Transverse colon (tissue), 4 donors: ENCODE results near the gene TIE1. TPM values are rescaled to one million over a fixed set of nuclear protein-coding genes. Genes with fewer than 3 reads are reported as not detected.

ENCODE experiments used
- DNase-seq: peaks from one replicate; pipeline ENCODE4 v3.0.0-alpha.2; 2019
- H3K27ac ChIP-seq, 4 donors: fragments of 200-600 bp; sonication (generic); 2 replicates each; pipeline ENCODE4 v1.5.1; 2016 to 2018; ENCODE audit warnings: inconsistent platforms in 4 of 4
- H3K27me3 ChIP-seq: fragments of 200-600 bp; sonication (generic); 2 replicates; pipeline ENCODE4 v1.5.1; 2017; ENCODE audit warnings: inconsistent platforms
- H3K36me3 ChIP-seq, 4 donors: fragments of 200-600 bp; sonication (generic); 2 replicates each; pipeline ENCODE4 v1.5.1; 2017 to 2019; ENCODE audit warnings: inconsistent platforms in 4 of 4
- H3K4me1 ChIP-seq, 4 donors: fragments of 200-600 bp; sonication (generic); 2 replicates each; pipeline ENCODE4 v1.5.1; 2017 to 2020; ENCODE audit warnings: inconsistent platforms in 4 of 4
- H3K4me3 ChIP-seq, 4 donors: fragments of 200-600 bp; sonication (generic); 1 replicate in 1 of 4; 2 replicates in 3 of 4; pipeline versions ENCODE4 v1.5.1 to v1.6.1; 2017 to 2019; ENCODE audit warnings: inconsistent platforms in 4 of 4
- H3K9me3 ChIP-seq, 2 donors: fragments of 200-600 bp; sonication (generic); 2 replicates each; pipeline ENCODE4 v1.5.1; 2017 to 2019; ENCODE audit warnings: inconsistent platforms in 2 of 2
- CTCF ChIP-seq, 5 experiments: fragments of 200-600 bp in 3 of 5; fragments of 450-650 bp in 2 of 5; sonication (generic) in 3 of 5; IDR thresholded peaks; 1 replicate in 2 of 5; 2 replicates in 3 of 5; pipeline ENCODE4 v1.5.1; 2016 to 2017; ENCODE audit warnings: antibody characterized with exemption in 5 of 5, inconsistent platforms in 3 of 5, mild to moderate bottlenecking in 2 of 5, moderate library complexity in 1 of 5
- EP300 ChIP-seq: sonication (generic); formaldehyde crosslinking; IDR thresholded peaks from one replicate; pipeline ENCODE4 v1.6.1; 2017; ENCODE audit warnings: antibody characterized with exemption, low read depth
- POLR2A ChIP-seq: fragments of 450-650 bp; IDR thresholded peaks from one replicate; pipeline ENCODE4 v1.6.1; 2016; ENCODE audit warnings: antibody characterized with exemption, mild to moderate bottlenecking, moderate library complexity
- POLR2AphosphoS5 ChIP-seq, 3 donors: sonication (generic); formaldehyde crosslinking; IDR thresholded peaks; one replicate each; pipeline ENCODE4 v1.6.1; 2016; ENCODE audit warnings: antibody characterized with exemption in 3 of 3
- WGBS, 2 donors: methylation state at CpG; one replicate each; pipeline ENCODE4 v1.1.5; 2018; ENCODE audit warnings: low coverage in 1 of 2; 5-methylcytosine and 5-hydroxymethylcytosine counted together
- in situ Hi-C, 4 donors: fragments of 200-750 bp; cut with MboI; loops; one replicate each; pipeline versions ENCODE4 v1.15.0 to v1.15.1; 2017; ENCODE audit warnings: low sequenced_read_pairs in 3 of 4, low pct_ligation_motif_present in 1 of 4, low pct_unique_long_range_greater_than_20kb in 1 of 4
- intact Hi-C: fragments of 100-400 bp; cut with DNase I; formaldehyde crosslinking; loops from one replicate; pipeline ENCODE4 v1.15.1; 2023; ENCODE audit warnings: low total_unique reads
- total RNA-seq, 4 donors: library from RNA; depleted of rRNA; stranded (reverse); fragments of >200 nt; gene quantifications; one replicate each; pipeline ENCODE4 v1.1.0, GENCODE V29; 2016

TIE1 gene
- total RNA-seq, 4 donors from 2014 or later, result 2.4 to 7.8 (median 5.3) TPM

DNA sequence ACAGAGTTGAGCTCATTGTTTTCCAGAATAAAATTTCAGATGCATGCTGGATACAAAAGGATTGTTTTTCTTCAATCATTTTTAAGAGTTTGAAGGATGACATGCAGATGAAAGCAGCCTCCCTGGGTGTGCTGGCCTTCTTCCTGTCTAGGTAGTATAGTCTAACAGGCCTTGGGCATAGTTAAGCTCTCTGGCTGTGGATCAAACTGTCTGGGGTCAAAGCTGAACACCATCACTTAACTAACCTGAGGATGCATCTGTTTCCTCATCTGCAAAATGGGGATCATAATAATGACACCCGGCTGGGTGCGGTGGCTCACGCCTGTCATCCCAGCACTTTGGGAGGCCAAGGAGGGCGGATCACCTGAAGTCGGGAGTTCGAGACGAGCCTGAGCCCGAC lies 6.0 kb upstream of the TIE1 start:
- Histone ChIP-seq H3K4me3 (no peak overlapping the region), H3K27ac (peak overlapping the region; percentile 55 to 79 (median 64)), H3K27me3 (no peaks in the 10 kb centered on the region), H3K36me3 (no peaks in the 10 kb centered on the region), H3K4me1 (peaks cover 21 to 44% (median 28%) of the 10 kb centered on the region in 4 donors), H3K9me3 (no peaks in the 10 kb centered on the region)
- no peak for DNase-seq
- TF ChIP-seq EP300 (no peak), POLR2AphosphoS5 (IDR thresholded peaks at IDR 0.05) (no peak), CTCF (IDR thresholded peaks at IDR 0.05) (no peak), POLR2A (no peak)
- in situ Hi-C loops (no loop called here), intact Hi-C loops (no loop called here)
- WGBS, 2 donors, result 85 to 90% methylated on average over 8 of the region's 8 CpGs

- H3K27ac ChIP-seq, result peak overlapping the region; percentile 55 to 79 (median 64)
- H3K4me1 ChIP-seq, result peaks cover 21 to 37% (median 28%) of the 10 kb centered on the region in 4 donors
- in situ Hi-C loops, result no loop called here
- H3K36me3 ChIP-seq, result no peaks in the 10 kb centered on the region
- H3K27me3 ChIP-seq, result no peaks in the 10 kb centered on the region
- 67 to 71% methylated on average over 1 of the region's 1 CpG for WGBS, 2 donors
- no peaks in the 10 kb centered on the region for H3K9me3 ChIP-seq
- TF ChIP-seq EP300, result no peak
- no peak for TF ChIP-seq POLR2AphosphoS5 (IDR thresholded peaks at IDR 0.05)
- no peak for TF ChIP-seq POLR2A
- TF ChIP-seq CTCF (IDR thresholded peaks at IDR 0.05), result no peak
- H3K4me3 ChIP-seq, result no peak overlapping the region
- intact Hi-C loops, result no loop called here
- no peak for DNase-seq
These were observed 4.6 kb upstream of the TIE1 start for GRCh38 chr1:43296207-43296606.

DNA sequence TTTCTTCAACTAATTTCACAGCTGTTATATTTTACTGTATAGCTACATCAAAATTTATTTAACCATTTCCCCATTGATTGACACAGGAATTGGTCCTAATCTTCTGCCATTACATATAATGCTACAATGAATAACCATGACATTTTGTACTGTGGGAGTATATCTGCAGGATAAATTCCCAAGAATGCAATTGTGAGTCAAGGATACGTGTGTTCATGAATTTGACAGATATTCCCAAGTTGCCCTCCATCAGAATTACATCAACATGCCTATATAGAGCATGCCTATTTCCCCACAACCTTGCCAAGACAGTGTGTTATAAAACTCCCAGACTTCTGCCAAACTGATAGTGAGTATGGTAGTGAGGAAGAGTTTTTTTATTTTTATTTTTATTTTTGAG lies 2.7 kb upstream of the TIE1 start:
- Histone ChIP-seq H3K36me3 (no peaks in the 10 kb centered on the region), H3K9me3 (no peaks in the 10 kb centered on the region), H3K27ac (no peak overlapping the region), H3K27me3 (no peaks in the 10 kb centered on the region), H3K4me1 (peaks cover 28 to 45% (median 33%) of the 10 kb centered on the region in 4 donors), H3K4me3 (no peak overlapping the region)
- no peak for DNase-seq
- TF ChIP-seq POLR2AphosphoS5 (IDR thresholded peaks at IDR 0.05) (no peak), EP300 (no peak), POLR2A (no peak), CTCF (IDR thresholded peaks at IDR 0.05) (no peak)
- WGBS, 2 donors, result 57 to 67% methylated on average over 1 of the region's 1 CpG
- intact Hi-C loops (no loop called here), in situ Hi-C loops (no loop called here)

GRCh38 chr1:43299101-43299500 lies 1.7 kb upstream of the TIE1 start:
- Histone ChIP-seq H3K4me3 (no peak overlapping the region), H3K36me3 (no peaks in the 10 kb centered on the region), H3K27me3 (no peaks in the 10 kb centered on the region), H3K4me1 (peaks cover 29 to 45% (median 36%) of the 10 kb centered on the region in 4 donors), H3K9me3 (no peaks in the 10 kb centered on the region), H3K27ac (no peak overlapping the region)
- in situ Hi-C loops (no loop called here), intact Hi-C loops (no loop called here)
- TF ChIP-seq EP300 (no peak), POLR2A (no peak), CTCF (IDR thresholded peaks at IDR 0.05) (no peak), POLR2AphosphoS5 (IDR thresholded peaks at IDR 0.05) (no peak)
- no peak for DNase-seq
